NCI-H446 treated with DMSO at 0.1 percent for 48 hours (cell line): ENCODE measurements around the gene LSP1.
A peak's percentile ranks its signal among the peaks of the same experiment; 100 is the strongest.

ENCODE experiments used
- DNase-seq: peaks from one replicate; lab custom pipeline; 2025; lab: John Stamatoyannopoulos, UW

LSP1 gene

DNA sequence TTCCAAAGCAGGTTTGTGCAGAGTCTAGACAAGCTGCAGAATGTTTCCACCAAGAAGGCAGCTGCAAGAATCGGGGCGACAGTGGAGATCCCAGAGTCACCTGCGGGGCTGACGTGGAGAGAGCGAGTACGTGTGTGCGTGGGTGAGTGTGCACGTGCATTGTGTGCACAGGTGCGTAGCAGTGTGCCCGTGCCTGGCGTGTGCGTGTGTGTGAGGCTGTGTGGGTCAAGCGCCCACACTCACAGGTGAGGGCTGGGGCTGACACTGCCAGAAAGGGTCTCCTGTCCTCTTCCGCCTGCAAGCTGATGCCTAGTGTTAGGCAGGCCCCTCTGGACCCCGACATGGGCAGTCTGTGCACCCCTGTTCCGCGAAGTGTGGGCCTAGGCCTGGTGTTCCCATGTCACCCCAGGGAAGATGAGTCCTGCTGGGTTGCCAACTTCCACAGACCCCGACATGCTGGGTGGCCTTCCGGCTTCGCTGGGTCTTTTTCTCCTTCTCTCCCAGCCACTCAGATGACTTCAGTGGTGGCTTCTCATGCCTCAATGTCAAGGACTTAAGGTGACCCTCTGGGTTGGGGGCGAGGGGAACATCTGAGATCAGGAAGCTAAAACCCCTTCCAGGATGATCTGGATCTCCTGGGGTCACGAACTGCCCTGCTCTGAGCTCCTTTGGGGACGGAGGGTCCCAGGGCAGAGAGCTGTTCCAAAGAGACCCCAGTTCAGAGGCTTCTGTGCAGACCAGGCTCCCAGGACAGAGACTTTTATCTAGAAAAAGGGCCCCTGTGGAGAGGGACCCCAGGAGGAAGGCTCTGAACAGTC is 28.5 kb upstream of the LSP1 start:
- DNase-seq, result no peak

- DNase-seq, result no peak
Observed at GRCh38 chr11:1825039-1825740, 27.7 kb upstream of the LSP1 start.

DNA sequence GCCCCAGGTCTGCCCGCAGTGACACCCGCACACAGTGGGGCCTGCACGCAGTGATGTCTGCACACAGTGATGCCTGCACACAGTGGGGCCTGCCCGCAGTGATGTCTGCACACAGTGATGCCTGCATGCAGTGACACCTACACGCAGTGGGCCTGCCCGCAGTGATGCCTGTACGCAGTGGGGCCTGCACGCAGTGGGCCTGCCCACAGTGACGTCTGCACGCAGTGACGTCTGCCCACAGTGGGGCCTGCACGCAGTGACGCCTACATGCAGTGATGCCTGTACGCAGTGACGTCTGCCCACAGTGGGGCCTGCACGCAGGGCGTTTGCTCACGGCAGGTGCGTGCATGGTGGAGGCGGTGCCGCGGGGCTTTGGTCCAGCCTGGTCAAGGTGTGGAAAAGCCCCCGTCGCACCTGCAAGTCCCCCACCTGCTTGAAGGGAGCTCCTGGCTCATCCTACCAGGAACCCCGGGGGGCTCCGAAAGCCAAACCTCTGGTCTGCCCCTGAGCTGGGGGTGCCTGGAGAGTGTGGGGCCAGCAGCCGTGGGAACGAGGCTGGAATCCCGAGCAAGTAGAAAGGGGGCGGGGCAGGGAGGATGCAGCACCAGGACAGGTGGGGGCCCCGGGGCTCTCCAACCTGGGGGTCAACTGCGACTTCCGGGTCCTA is 27.0 kb upstream of the LSP1 start:
- DNase-seq, result no peak

DNA sequence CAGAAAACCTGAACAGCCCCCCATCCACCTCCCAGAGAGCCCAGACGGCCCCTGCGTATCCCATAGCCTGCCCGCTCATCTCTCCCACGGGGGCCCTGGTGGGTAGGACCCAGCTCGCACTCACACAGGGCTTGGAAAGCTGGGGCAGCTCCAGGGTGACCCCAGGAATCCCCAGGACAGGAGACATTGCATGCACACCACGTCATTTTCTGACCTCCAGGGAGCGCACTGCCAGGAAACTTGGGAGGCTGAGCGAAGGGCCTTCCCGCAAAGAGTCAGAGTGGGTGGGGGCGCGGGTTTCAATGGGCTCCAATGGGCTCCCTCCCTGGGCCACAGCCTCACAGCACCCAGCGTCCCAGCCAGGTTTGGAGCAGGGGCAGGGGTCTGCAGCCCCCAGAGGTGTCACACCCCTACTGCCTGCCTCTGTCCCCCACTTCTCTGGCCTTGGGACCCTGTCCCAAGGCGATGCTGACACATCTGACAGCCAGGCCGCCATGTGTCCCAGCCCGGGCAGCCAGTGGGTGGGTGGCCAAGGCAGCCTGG is 26.3 kb upstream of the LSP1 start:
- DNase-seq, result no peak

GRCh38 chr11:1827095-1827813 is 25.6 kb upstream of the LSP1 start:
- peak; percentile 2 for DNase-seq

DNA sequence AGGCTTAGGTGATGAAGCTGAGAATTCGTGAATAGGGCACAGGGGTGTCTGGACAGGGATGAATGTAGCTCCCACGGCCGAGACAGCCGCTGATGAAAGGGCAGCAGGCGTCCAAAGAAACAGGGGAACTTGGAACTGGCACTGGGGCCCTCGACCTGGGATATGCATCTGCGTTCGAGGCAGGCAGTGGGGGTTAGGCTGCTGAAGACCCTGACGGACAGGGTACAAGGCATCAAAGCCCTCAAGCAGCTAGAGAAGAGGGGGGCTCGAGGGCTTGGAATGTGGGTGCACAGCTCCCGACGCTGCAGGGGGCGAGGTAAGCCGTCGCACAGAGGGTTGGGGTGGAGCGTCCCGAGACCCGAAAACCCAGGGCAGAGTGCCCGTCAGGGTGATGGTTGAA is 25.0 kb upstream of the LSP1 start:
- no peak for DNase-seq

DNA sequence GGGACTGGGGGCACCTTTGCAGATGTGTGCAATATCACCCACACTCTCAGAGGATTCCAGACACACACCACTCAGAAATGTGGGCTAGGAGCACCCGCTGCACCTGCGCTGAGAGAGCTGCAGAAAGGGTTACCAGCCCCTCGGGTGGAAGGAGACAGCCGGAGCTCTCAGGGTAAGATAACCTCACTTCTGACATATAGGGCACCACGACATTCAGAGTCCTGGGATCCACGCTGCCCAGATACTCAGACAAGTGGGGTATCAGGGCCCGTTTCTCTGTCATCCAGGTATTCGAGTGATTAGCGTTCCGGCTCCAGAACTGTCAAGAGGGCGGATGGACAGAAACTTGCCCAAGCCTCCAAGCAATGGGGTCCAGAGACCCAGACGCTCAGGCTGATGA is 24.3 kb upstream of the LSP1 start:
- no peak for DNase-seq

DNA sequence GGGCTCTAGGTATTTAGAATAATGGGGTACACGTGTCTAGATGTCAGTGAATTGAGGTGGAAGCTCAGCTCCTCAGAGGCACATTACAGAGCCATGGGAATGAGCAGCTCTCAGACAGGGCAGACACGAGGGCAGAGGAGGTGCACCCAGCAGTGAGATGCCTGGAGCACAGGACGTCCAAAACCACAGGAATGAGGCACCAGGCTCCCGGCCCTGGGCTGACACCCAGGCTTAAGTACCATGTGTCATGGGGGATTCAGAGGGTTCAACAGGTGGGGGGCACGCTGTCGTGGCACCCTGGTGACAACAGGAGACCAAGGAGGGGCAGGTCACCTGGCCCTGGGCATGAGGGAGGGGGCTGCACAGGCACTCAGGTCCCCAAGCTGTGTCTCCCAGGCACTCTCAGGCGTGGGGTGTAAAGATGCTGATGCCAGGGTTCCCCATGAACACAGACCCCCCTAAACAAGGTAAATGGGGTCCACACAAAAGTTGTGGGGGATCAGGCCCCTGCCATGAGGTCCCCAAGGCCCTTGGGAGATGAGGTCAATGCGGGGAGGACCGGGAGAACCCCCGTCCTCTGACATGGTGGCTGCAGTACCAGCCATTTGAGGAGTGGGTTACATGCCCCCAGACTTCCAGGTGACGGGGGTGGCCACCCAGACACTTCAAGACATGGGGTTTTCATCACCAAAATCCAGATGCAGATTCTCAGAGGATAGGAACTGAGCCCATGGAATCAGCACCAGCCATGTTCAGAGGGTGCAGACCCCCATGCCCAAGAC is 23.7 kb upstream of the LSP1 start:
- no peak for DNase-seq

DNA sequence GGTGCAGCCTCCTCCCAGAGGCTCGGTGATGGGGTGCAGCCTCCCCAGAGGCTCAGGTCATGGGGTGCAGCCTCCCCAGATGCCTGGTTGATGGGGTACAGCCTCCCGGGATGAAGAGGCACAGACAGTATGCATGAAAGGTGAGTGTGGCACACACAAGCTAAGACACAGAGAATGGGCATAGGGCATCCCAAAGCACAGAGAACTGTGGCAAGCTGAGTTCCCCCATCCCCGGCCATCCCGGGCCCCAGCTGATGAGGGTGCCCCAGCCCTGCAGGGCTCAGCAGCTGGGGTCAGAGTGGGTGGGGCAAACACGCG is 22.9 kb upstream of the LSP1 start:
- DNase-seq, result no peak

DNA sequence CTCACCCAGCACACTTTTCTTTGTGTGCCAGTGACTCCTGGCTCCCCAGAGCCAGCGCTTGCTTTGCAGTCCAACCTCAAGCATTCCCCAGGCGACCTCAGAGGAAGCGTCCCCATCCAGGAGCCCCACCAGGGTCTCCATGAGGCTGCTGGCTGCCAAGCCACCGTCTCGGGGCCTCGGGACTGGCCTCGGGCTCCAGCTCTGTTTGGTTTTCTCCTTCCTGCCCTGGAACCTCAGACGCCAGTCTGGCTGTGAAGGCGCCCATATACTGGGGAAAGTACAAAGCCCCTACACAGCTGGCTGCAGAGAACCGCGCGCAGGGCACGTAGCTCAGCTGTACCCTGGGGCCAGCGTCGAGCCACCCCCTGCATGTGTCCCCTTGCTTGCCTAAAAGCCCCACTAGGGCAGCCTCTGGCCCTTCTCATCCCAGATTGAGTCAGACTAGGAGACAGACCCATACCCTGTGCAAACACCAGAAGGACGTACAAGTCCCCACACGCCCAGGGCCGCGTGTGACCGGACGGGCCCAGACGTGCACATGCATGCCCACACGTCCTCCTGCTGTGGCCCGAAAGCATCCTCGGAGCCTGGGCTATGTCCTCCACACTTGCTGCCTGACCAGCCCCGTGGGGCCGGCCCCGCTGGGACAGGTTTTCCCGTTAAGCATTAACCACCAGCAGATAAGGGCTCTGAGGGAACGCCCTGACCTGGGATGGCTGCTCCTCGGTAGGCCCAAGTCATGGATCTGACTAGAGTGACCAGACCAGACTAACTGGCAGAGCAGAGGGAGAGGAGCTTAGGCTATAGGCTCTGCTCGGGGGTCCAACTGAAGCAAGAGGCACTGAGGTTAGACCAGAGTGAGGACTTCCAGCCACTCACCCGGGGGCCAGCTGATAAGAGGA is 22.3 kb upstream of the LSP1 start:
- DNase-seq, result no peak

GRCh38 chr11:1831338-1832210 is 21.3 kb upstream of the LSP1 start:
- DNase-seq, result no peak

DNA sequence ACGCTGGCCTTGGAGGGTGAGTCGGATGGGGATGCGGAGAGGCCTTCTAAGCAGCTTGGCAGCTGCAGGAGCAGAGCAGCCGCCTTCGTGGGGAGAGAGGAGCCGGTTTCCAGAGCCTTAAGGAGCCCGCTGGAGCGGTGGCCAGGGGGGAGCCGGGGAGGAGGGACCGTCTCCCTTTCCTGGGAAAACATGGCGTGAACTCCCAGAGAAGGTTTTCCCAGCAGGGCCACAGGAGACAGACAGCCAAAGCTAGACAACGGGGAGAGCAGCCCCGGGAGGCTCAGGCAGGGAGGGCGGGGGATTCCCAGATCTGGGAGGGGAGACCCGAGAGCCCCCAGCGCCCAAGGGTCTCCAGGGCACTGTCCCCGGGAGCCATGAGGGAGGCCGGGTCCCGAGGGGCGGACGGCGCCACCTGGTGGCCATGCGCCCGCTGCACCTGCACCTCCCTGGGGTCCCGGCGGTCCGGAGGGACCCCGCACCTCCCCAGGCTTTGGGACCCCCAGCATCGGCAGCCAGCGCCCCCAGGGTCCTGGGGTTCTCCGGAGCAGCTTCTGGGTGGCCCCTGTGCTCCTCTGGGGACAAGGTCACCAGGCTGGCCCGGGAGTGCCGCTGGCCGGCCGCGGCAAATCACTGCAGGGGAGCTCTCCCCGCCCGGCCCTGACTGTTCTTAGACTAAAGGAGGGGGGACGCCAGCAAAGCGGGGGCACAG is 20.5 kb upstream of the LSP1 start:
- no peak for DNase-seq

DNA sequence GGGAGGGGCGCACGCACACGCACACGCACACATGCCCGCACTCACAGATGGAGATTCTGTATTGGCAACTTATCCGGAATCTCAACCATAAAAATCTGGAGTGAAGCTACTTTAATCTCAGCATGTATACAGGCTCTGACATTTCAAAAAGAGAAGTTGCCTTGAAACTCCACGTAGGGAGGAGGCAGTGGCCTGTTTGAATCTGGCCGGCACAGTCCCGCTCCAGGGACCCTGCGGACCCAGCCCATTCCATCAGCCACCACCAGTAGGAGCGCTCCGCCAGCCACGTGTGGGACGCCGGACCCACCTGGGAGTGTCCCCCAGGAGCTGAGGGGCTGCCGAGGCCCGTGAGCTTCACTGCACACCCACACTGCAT is 20.0 kb upstream of the LSP1 start:
- no peak for DNase-seq

GRCh38 chr11:1834062-1834610 is 18.7 kb upstream of the LSP1 start:
- DNase-seq, result no peak

DNA sequence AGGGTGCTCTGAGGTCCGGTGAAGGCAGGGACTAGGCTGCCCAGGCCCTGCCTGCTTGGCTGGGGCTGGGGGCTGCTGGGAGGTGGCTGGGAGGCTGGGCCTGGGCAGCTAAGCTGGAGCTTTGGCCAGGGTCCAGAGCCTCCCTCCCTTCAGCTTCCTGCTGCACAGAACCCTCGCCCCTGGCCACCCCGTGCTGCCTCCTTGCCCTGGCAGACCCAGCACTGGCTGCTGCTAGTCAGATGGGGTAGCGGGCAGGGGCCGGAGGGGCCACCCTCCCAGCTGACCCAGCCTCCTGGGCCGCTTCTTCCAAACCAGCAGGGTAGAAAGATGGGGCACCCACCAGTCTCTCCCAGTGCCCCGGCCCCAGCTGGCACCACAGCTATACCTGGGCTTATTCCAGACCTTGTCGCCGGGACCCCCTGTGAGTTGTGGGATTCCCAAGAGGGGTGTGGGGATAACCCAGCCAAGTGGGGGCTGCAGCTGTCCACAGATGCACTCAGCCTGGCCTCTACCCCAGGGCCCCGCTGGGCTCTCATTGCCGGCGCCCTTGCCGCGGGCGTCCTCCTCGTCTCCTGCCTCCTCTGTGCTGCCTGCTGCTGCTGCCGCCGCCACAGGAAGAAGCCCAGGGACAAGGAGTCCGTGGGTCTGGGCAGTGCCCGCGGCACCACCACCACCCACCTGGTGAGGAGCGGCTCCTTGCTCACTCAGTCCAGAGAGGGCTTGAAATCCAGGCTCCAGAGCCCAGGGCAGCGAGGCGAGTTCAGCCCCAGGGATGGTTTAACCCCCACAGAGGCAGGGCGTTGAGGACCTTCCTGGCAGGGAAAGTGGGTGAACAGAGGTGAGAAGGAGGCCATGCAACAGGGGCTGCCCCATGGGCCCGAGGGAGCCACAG is 17.9 kb upstream of the LSP1 start, which contains the start of gene SYT8:
Gene SYT8, plus strand, starts transcription at position 212 of the 892 bp plus-strand sequence. Its CDS starts 116 bp downstream, at position 328.
- DNase-seq, result no peak

GRCh38 chr11:1835671-1836010 is 17.2 kb upstream of the LSP1 start:
- no peak for DNase-seq
